ENCODE data around the gene PLB1. TPM values are rescaled to one million over a fixed set of nuclear protein-coding genes. Genes with fewer than 3 reads are reported as not detected.

PLB1 gene
- total and polyA plus RNA-seq, 9 of the 15 experiments (the other 6 are each of a cell fraction or from before 2014, with no cell fraction given) = 0.01 to 0.09 (median 0.07) TPM; not detected in 2

GRCh38 chr2:28512607-28512965 lies 16.7 kb downstream of the PLB1 start:
- no peak for DNase-seq (ENCODE audit: extremely low read depth in 1 of 4, low spot score in 3 of 4)
- no peak overlapping the region for H2AFZ ChIP-seq (ENCODE audit: low read depth, low read length)
- no peak for ATAC-seq
- BruUV-seq (replicated peaks) = no TSS peak
- H3K4me2 ChIP-seq (ENCODE audit: insufficient read depth, low read length) = no peak overlapping the region
- H3K9me1 ChIP-seq (ENCODE audit: control insufficient read depth, insufficient read depth, low read length) = no peaks in the 10 kb centered on the region
- TF ChIP-seq ARNT (IDR thresholded peaks at IDR 0.05) = no peak
- TF ChIP-seq CBX5 (IDR thresholded peaks at IDR 0.05; ENCODE audit: borderline replicate concordance, low read depth) = no peak
- TF ChIP-seq XRCC4 (IDR thresholded peaks at IDR 0.05; ENCODE audit: extremely low read depth, insufficient read depth, insufficient read length) = no peak
- no peak for TF ChIP-seq ZNF12 (CRISPR knock-in tag; IDR thresholded peaks at IDR 0.05)
- no peak for TF ChIP-seq ZBTB9 (CRISPR knock-in tag; IDR thresholded peaks at IDR 0.05)
- no peak for TF ChIP-seq CBX1 (IDR thresholded peaks at IDR 0.05; ENCODE audit: low read depth)
- TF ChIP-seq ZNF778 (CRISPR knock-in tag; IDR thresholded peaks at IDR 0.05) = no peak
- no peak for TF ChIP-seq CHD4 (IDR thresholded peaks at IDR 0.05; ENCODE audit: insufficient read depth, insufficient replicate concordance, low read depth, low read length, poor library complexity, severe bottlenecking)
- no peak for TF ChIP-seq ZNF699 (CRISPR knock-in tag; IDR thresholded peaks at IDR 0.05; ENCODE audit: insufficient replicate concordance)
- TF ChIP-seq HNRNPK (IDR thresholded peaks at IDR 0.05; ENCODE audit: low read depth, low read length, poor library complexity, severe bottlenecking) = no peak
- no peak for TF ChIP-seq POLR2AphosphoS5 (IDR thresholded peaks at IDR 0.05; ENCODE audit: control insufficient read depth, insufficient read depth, low read depth, low read length)
- TF ChIP-seq PHB2 (IDR thresholded peaks at IDR 0.05; ENCODE audit: low read depth) = no peak
- ChIA-PET POLR2A (no interaction called here), CTCF (ENCODE audit: low intra/inter-chr PET ratio) (no interaction called here)
- WGBS (ENCODE audit: insufficient coverage, low coverage, missing lambda C conversion rate) = 0% methylated on average over 1 of the region's 1 CpG
- H3K9me3 ChIP-seq (replicated peaks; ENCODE audit: control insufficient read depth, insufficient read depth, low read depth, low read length) = no peaks in the 10 kb centered on the region
- no peaks in the 10 kb centered on the region for H3K79me2 ChIP-seq (ENCODE audit: control insufficient read depth, insufficient read depth, low read length)
- in situ Hi-C loops (cut with MboI) (no loop called here), intact Hi-C loops (cut with micrococcal nuclease) (no loop called here)
- H3K9ac ChIP-seq (ENCODE audit: insufficient read depth in 1 of 2, low read depth in 2 of 2, low read length in 2 of 2) = no peak overlapping the region
- no peak overlapping the region for H3K4me3 ChIP-seq
- no peak for FAIRE-seq
- H3K36me3 ChIP-seq (ENCODE audit: control insufficient read depth, insufficient read depth, low read length) = no peaks in the 10 kb centered on the region
- peaks cover 4 to 15% of the 10 kb centered on the region in 2 experiments; a peak in 3 of 5 replicates for H3K4me1 ChIP-seq (replicated peaks in 1 of 2; ENCODE audit: control insufficient read depth in 2 of 2, insufficient read depth in 2 of 2, low read length in 2 of 2)
- peaks cover 0 to 7% of the 10 kb centered on the region in 2 experiments; a peak in 1 of 5 replicates for H3K27me3 ChIP-seq (ENCODE audit: control insufficient read depth in 2 of 2, insufficient read depth in 2 of 2, low read length in 2 of 2)
- H4K20me1 ChIP-seq (replicated peaks; ENCODE audit: control insufficient read depth, insufficient read depth, low read length) = 0 out of 2 replicates have a peak, but pooled peaks cover 3% of the 10 kb centered on the region
- H3K27ac ChIP-seq (ENCODE audit: extremely low read depth, low read depth, low read length) = no peak overlapping the region

Data from K562 (cell line).